ENCODE results near the gene CDHR5.

The CDHR5 gene

GRCh38 chr11:621838-622237 lies 2.9 kb downstream of the CDHR5 start:
- DNase-seq: no peak

GRCh38 chr11:620935-621814 lies 3.6 kb downstream of the CDHR5 start:
- DNase-seq: no peak

DNA sequence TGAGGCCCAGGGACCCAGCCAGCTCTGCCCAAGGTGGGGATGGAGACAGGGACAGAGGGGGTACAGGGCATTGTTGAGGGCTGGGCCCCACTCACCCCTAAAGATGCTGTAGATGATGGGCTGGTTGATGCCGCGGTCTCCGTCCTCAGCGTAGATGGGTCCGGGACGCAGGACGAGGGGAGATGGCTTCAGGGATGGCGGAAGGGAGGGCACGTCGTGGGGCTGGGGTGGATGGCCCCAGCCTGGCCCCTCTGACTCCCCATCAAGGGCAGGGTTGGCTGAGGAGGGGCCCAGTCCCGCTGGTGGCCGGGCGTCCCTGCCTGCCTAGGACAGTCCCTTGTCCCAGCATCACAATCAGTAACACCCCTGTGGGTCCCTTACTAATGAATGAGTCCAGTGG lies 4.6 kb downstream of the CDHR5 start:
- no peak for DNase-seq

DNA sequence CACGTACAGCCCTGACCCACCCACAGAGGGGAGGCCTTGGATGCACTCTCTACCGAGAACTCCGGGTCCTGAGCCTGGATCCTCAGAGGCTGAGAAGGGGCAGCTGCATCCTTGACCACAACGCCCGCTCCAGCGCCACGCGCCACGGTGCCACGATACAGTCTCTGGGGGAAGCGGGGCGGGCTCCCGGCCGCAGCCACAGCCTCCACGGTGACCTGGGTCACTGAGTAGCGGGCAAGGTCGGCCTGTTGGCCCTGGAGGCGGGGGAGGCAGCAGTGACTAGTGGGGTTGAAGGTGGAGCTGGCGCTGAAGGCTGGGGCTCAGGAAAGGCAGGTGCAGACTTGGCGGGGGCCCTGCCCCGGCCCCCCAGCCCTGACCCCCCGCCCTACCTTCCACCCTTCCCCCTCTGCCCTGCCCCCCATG lies 5.1 kb downstream of the CDHR5 start:
- DNase-seq: no peak

GRCh38 chr11:618856-619627 lies 5.7 kb downstream of the CDHR5 start:
- no peak for DNase-seq

DNA sequence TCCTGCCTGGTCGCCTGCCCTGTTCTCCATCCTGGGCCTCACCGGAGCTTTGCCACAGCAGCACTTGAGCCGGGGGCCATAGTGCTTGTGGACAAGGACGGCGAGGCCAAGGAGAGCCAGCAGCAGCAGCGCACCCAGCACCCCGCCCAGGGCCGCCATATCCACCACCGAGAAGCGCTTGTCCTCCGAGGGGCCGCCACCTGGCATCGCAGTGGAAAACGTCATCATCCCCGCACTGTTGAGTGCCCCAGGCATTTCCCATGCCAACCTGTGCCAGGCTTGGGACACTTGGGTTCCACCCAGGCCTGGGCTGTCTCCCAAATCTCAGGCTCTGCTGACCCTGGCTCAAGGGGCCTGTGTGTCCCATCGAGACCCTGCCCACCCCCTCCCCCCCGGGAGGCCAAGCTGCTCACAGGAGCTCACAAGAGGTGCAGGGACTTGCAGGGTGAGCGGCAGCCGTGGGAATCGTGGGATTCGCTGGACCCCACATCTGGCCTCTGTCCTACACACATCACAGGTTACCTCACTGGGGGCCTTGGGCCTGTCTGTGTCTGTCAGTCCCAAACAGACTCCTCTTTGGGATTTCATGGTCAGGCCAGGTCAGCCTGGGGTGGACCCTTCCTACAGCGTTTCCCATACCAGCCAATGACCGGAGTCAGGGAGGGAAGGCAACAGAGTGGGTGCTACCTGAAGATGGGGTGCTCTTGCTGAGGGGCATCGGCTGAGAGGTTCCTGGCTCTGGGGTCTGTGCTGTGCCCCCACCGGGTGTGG lies 6.7 kb downstream of the CDHR5 start:
- DNase-seq: no peak

- no peak for DNase-seq
These were observed 7.4 kb downstream of the CDHR5 start for GRCh38 chr11:617199-617911.

- no peak for DNase-seq
These were observed 8.2 kb downstream of the CDHR5 start for GRCh38 chr11:616320-617198.

GRCh38 chr11:615504-616319 lies 9.0 kb downstream of the CDHR5 start, which contains the start of gene IRF7:
Gene IRF7 (minus strand): TSS chr11:615950. CDS start chr11:615364, 586 bp downstream.
- DNase-seq: peak; percentile 82

DNA sequence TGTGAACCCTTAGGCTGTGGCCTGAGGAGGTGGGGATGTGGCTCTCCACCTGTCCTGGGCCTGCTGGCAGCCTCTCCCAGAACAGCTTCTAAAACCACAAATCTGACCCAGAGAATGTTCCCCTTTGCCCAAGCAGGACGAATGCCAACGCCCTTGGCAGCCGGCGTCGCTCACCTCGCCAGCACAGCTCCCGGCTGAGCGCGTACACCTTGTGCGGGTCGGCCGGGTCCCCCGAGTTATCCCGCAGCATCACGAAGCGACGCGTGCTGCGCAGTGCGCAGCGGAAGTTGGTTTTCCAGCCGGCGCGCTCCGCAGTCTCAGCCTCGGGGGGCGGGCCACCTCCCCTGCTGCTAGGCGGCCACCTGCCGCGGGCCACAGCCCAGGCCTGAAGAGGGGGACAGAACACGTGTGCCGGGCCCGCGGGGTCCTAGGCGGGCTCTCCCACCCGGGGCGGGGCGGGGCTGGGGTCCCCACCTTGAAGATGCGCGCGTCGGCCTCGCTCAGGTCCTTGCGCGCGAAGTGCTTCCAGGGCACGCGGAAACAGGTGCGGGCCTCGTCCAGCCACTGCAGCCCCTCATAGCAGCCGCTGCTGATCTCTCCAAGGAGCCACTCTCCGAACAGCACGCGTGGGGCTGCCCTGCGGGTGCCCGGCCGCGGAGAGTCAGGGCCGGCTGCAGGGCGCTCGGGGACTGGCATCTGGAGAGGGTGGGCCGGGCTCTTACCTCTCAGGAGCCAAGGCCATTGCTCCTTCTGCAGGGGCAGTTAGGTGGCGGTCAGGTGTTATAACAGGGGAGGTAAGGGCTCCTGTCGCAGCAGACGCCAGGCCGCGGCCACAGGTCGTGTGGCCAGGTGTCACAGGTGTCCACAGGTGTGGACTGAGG lies 9.9 kb downstream of the CDHR5 start:
- DNase-seq: no peak

GRCh38 chr11:614021-614622 lies 10.6 kb downstream of the CDHR5 start:
- DNase-seq: no peak

- peak; percentile 61 for DNase-seq
These were observed 11.3 kb downstream of the CDHR5 start for GRCh38 chr11:613369-613968.

- DNase-seq: no peak
These were observed 11.8 kb downstream of the CDHR5 start for GRCh38 chr11:612961-613300.

GRCh38 chr11:612201-612960 lies 12.4 kb downstream of the CDHR5 start:
- DNase-seq: no peak

DNA sequence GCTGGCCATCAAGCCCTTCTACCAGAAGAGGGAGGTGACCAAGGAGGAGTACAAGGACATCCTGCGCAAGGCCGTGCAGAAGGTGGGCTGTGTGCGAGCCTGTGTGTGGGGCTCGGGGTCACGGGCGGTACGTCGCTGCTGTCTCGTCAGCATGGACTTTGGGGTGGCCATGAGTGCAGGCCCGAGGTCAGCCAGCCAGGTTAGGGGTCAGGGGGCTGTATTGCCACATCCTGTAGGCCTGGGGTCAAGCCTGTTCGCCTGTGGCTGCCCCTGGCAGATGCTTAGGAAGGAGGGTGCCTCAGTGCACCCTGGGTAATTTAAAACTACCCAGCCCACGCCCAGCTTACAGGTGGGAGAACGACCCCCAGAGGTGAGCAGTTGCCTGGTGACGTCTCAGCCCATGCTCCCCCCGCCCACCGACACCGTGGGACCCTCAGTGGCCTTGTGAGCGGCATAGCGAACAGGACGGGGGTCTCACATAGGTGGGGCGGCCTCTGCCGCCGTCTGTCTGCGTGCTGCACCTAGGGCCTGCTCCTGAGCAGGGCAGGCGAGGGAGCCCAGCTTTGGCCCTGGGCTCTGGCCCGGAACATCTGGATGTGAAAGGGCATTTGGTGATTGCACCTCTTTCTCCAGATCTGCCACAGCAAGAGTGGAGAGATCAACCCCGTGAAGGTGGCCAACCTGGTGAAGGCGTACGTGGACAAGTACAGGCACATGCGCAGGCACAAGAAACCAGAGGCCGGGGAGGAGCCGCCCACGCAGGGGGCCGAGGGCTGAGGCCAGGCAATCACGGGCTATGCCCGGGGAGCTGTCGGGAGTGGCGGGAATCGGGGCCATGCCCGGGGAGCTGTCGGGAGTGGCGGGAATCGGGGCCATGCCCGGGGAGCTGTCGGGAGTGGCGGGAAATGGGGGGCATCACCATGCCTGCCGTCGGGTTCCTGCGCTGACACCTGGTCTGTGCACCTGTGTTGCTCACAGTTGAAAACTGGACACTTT lies 13.5 kb downstream of the CDHR5 start:
- no peak for DNase-seq

DNA sequence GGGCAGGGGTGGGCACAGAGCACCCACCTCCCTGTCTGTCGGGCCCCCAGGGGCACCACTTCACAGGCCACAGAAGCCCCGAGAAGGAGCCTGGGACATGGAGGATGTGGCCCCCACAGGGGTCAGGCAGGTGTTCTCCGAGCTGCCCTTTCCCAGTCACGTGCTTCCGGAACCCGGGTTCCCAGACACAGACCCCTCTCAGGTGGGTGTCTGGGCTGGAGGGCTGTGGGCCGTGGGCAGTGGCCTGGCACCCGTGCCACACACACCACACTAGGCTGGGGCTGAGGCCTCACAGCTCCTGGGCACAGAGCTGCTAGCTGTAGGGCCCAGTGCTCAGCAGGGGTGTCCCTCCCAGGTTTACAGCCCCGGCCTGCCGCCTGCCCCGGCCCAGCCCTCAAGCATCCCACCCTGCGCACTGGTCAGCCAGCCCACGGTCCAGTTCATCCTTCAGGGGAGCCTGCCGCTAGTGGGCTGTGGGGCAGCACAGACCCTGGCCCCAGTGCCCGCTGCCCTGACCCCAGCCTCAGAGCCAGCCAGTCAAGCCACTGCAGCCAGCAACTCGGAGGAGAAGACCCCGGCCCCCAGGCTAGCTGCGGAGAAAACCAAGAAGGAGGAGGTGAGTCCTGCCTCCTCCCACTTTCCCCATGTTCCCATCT lies 14.5 kb downstream of the CDHR5 start:
- no peak for DNase-seq

All from activated effector memory CD4-positive, alpha-beta T cell treated with Interleukin-2 at 50 U/mL for 16 hours (primary cell).